Astrocyte (in vitro differentiated cells and primary cell): Measurements from ENCODE around the gene DDX59. TPM values are rescaled to one million over a fixed set of nuclear protein-coding genes. Genes with fewer than 3 reads are reported as not detected.

Source experiments
- DNase-seq: peaks from one replicate; pipeline ENCODE4 v3.0.0-alpha.2; 2010; ENCODE audit warnings: low read depth
- FAIRE-seq: peaks from 2 replicates; lab custom pipeline; 2011; peaks lifted over from hg19 to GRCh38; lab: Jason Lieb, UNC
- H2AFZ ChIP-seq: 2 replicates; pipeline ENCODE4 v1.6.0; 2012; ENCODE audit warnings: low read depth, low read length, inconsistent platforms
- H3K27ac ChIP-seq: 2 replicates; pipeline ENCODE4 v1.5.1; 2011; ENCODE audit warnings: low read depth, low read length, inconsistent platforms
- H3K27me3 ChIP-seq: 2 replicates; pipeline ENCODE4 v1.6.0; 2011; ENCODE audit warnings: low read length, inconsistent platforms; ENCODE audit not compliant: insufficient read depth
- H3K36me3 ChIP-seq: 2 replicates; pipeline ENCODE4 v1.5.1; 2011; ENCODE audit warnings: low read length, inconsistent platforms; ENCODE audit not compliant: insufficient read depth
- H3K4me1 ChIP-seq: 2 replicates; pipeline ENCODE4 v1.5.1; 2011; ENCODE audit warnings: low read length, inconsistent platforms; ENCODE audit not compliant: insufficient read depth
- H3K4me2 ChIP-seq: 2 replicates; pipeline ENCODE4 v1.6.0; 2012; ENCODE audit warnings: low read length, inconsistent platforms
- H3K4me3 ChIP-seq: 2 replicates; pipeline ENCODE4 v1.5.1; 2011; ENCODE audit warnings: low read depth, mild to moderate bottlenecking, low read length, inconsistent platforms; ENCODE audit not compliant: insufficient read depth
- H3K79me2 ChIP-seq: 2 replicates; pipeline ENCODE4 v1.6.0; 2012; ENCODE audit warnings: mild to moderate bottlenecking, low read length, inconsistent platforms; ENCODE audit not compliant: insufficient read depth
- H3K9ac ChIP-seq: 2 replicates; pipeline ENCODE4 v1.6.0; 2012; ENCODE audit warnings: mild to moderate bottlenecking, low read length, inconsistent platforms
- H3K9me3 ChIP-seq: 2 replicates; pipeline ENCODE4 v1.5.1; 2012; ENCODE audit warnings: low read depth, mild to moderate bottlenecking, low read length, inconsistent platforms; ENCODE audit not compliant: insufficient read depth
- H4K20me1 ChIP-seq: 2 replicates; pipeline ENCODE4 v1.6.0; 2012; ENCODE audit warnings: low read length, inconsistent platforms; ENCODE audit not compliant: insufficient read depth
- H3K27ac Mint-ChIP-seq: one replicate; pipeline ENCODE4 v1.8.0; 2021; ENCODE audit warnings: mild to moderate bottlenecking, mixed read lengths; ENCODE audit not compliant: unreplicated experiment
- H3K27me3 Mint-ChIP-seq: one replicate; pipeline ENCODE4 v1.8.0; 2021; ENCODE audit warnings: low read depth, mixed read lengths; ENCODE audit not compliant: unreplicated experiment
- H3K36me3 Mint-ChIP-seq: one replicate; pipeline ENCODE4 v1.8.0; 2021; ENCODE audit warnings: low read depth, mixed read lengths; ENCODE audit not compliant: unreplicated experiment
- H3K4me1 Mint-ChIP-seq: one replicate; pipeline ENCODE4 v1.8.0; 2021; ENCODE audit warnings: low read depth, mixed read lengths; ENCODE audit not compliant: unreplicated experiment
- H3K4me3 Mint-ChIP-seq: one replicate; pipeline ENCODE4 v1.8.0; 2021; ENCODE audit warnings: mild to moderate bottlenecking, moderate library complexity, mixed read lengths; ENCODE audit not compliant: unreplicated experiment
- H3K9me3 Mint-ChIP-seq: one replicate; pipeline ENCODE4 v1.8.0; 2021; ENCODE audit warnings: mild to moderate bottlenecking, mixed read lengths; ENCODE audit not compliant: unreplicated experiment
- CTCF ChIP-seq: IDR thresholded peaks from 2 replicates; pipeline ENCODE4 v1.5.1; 2011; ENCODE audit warnings: low read depth, mild to moderate bottlenecking, inconsistent platforms, low read length, moderate library complexity; ENCODE audit not compliant: insufficient read depth
- EZH2 ChIP-seq: IDR thresholded peaks from 2 replicates; pipeline ENCODE4 v1.6.1; 2012; ENCODE audit warnings: mild to moderate bottlenecking, low read length, inconsistent platforms; ENCODE audit not compliant: insufficient read depth
- total RNA-seq: library from RNA; stranded (reverse); gene quantifications from 2 replicates; pipeline ENCODE4 v1.2.1, GENCODE V29; 2021

The DDX59 gene
- total RNA-seq, 1 donor from 2014 or later, result 12.6 TPM

- TF ChIP-seq EZH2 (no peak), CTCF (no peak)
- Mint-ChIP-seq H3K4me1 (peaks cover 6% of the 10 kb centered on the region), H3K27ac (peak overlapping the region; percentile 76), H3K36me3 (no peaks in the 10 kb centered on the region), H3K9me3 (no peaks in the 10 kb centered on the region), H3K27me3 (no peaks in the 10 kb centered on the region), H3K4me3 (peak overlapping the region; percentile 88)
- Histone ChIP-seq H4K20me1 (no peaks in the 10 kb centered on the region), H3K27ac (peak overlapping the region; percentile 100), H3K4me2 (peak overlapping the region; percentile 90), H2AFZ (peak overlapping the region; percentile 36), H3K4me1 (peaks cover 10% of the 10 kb centered on the region), H3K79me2 (peaks cover 9% of the 10 kb centered on the region), H3K4me3 (peak overlapping the region; percentile 76), H3K9me3 (no peaks in the 10 kb centered on the region), H3K27me3 (no peaks in the 10 kb centered on the region), H3K36me3 (no peaks in the 10 kb centered on the region), H3K9ac (peak overlapping the region; percentile 100)
- no peak for FAIRE-seq
- DNase-seq, result no peak
These were observed 993 bp downstream of the DDX59 start for GRCh38 chr1:200668514-200669313.

- no peaks in the 10 kb centered on the region for H3K27me3 Mint-ChIP-seq
- peaks cover 6% of the 10 kb centered on the region for H3K4me1 Mint-ChIP-seq
- H3K79me2 ChIP-seq, result peaks cover 9% of the 10 kb centered on the region
- H3K9ac ChIP-seq, result no peak overlapping the region
- no peaks in the 10 kb centered on the region for H3K9me3 ChIP-seq
- H3K9me3 Mint-ChIP-seq, result no peaks in the 10 kb centered on the region
- no peak overlapping the region for H3K4me3 ChIP-seq
- no peak overlapping the region for H3K4me2 ChIP-seq
- H3K4me1 ChIP-seq, result peaks cover 10% of the 10 kb centered on the region
- TF ChIP-seq EZH2, result no peak
- no peak for TF ChIP-seq CTCF
- H4K20me1 ChIP-seq, result no peaks in the 10 kb centered on the region
- no peak overlapping the region for H3K4me3 Mint-ChIP-seq
- H3K36me3 ChIP-seq, result no peaks in the 10 kb centered on the region
- no peak overlapping the region for H3K27ac Mint-ChIP-seq
- FAIRE-seq (no peak), DNase-seq (no peak)
- no peak overlapping the region for H3K27ac ChIP-seq
- peaks cover 5% of the 10 kb centered on the region for H3K36me3 Mint-ChIP-seq
- H3K27me3 ChIP-seq, result no peaks in the 10 kb centered on the region
- H2AFZ ChIP-seq, result no peak overlapping the region
These were observed 3.4 kb downstream of the DDX59 start for GRCh38 chr1:200666309-200666708.

GRCh38 chr1:200665861-200666260 lies 3.8 kb downstream of the DDX59 start:
- Histone ChIP-seq H3K4me2 (no peak overlapping the region), H3K79me2 (peaks cover 9% of the 10 kb centered on the region), H3K36me3 (no peaks in the 10 kb centered on the region), H3K27me3 (no peaks in the 10 kb centered on the region), H3K4me1 (peaks cover 10% of the 10 kb centered on the region), H2AFZ (no peak overlapping the region), H3K9ac (no peak overlapping the region), H3K4me3 (no peak overlapping the region), H3K9me3 (no peaks in the 10 kb centered on the region), H3K27ac (no peak overlapping the region), H4K20me1 (no peaks in the 10 kb centered on the region)
- FAIRE-seq, result no peak
- no peaks in the 10 kb centered on the region for H3K27me3 Mint-ChIP-seq
- TF ChIP-seq EZH2, result no peak
- no peak for TF ChIP-seq CTCF
- H3K36me3 Mint-ChIP-seq, result peaks cover 7% of the 10 kb centered on the region
- no peaks in the 10 kb centered on the region for H3K9me3 Mint-ChIP-seq
- peak; percentile 14 for DNase-seq
- H3K27ac Mint-ChIP-seq, result no peak overlapping the region
- H3K4me1 Mint-ChIP-seq, result peaks cover 6% of the 10 kb centered on the region
- no peak overlapping the region for H3K4me3 Mint-ChIP-seq
